ENCODE measurements around the gene KIAA1755.
"Not testable (repeated sequence)": the region's sequence is repeated elsewhere in the genome, so short reads cannot be mapped to it uniquely, and the experiment has no call there.

The KIAA1755 gene

GRCh38 chr20:38286586-38287531 is 26.3 kb upstream of the KIAA1755 start:
- no peak for TF ChIP-seq CTCF (IDR thresholded peaks at IDR 0.05; ENCODE audit: extremely low read depth, missing control alignments)
- DNase-seq (ENCODE audit: low spot score) = no peak

DNA sequence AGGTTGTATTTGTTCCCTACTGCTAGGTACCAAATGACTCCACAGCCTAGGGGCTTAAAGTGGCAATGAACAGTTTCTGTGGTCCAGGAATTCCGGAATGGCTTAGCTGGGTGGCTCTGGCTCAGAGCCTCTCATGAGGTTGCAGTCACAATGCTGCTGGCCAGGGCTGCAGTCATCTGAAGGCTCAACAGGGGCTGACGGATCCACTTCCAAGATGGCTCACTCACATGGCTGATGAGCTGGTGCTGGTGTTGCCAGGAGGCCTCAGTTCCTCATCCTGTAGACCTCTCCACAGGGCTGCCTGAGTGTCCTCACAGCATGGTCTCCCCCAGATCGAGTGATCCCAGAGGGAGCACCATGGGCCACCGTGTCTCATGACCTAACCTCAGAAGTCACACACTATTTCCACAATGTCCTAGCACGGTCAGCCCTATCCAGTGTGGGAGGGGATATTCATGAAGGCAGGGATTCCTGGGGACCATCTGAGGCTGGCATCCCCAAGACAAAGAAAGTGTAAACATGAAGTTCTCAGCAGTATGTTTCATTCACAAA is 24.4 kb upstream of the KIAA1755 start:
- no peak for TF ChIP-seq CTCF (IDR thresholded peaks at IDR 0.05; ENCODE audit: extremely low read depth, missing control alignments)
- DNase-seq (ENCODE audit: low spot score) = no peak

DNA sequence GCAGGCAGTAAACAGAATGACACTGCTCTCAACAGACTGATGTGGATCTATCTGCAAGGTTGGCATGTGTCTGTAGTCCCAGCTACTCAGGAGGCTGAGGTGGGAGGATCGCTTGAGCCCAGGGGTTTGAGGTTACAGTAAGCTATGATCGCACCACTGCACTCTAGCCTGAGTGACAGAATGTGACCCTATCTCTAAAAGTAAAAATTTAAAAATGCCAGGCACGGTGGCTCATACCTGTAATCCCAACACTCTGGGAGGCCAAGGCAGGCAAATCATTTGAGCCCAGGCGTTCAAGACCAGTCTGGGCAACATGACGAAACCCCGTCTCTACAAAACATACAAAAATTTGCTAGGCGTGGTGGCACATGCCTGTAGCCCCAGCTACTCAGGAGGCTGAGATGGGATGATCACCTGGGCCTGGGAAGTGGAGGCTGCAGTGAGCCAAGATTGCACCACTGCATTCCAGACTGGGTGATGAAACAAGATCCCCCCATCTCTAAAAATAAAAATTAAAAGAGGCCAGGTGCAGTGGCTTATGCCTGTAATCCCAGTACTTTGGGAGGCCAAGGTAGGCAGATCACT is 23.6 kb upstream of the KIAA1755 start:
- DNase-seq (ENCODE audit: low spot score) = not testable (repeated sequence)

- TF ChIP-seq CTCF (IDR thresholded peaks at IDR 0.05; ENCODE audit: extremely low read depth, missing control alignments) = no peak
- DNase-seq (ENCODE audit: low spot score) = no peak
Observed at GRCh38 chr20:38283236-38283635, 22.7 kb upstream of the KIAA1755 start.

GRCh38 chr20:38281176-38281915 is 20.8 kb upstream of the KIAA1755 start:
- not testable (repeated sequence) for DNase-seq (ENCODE audit: low spot score)

DNA sequence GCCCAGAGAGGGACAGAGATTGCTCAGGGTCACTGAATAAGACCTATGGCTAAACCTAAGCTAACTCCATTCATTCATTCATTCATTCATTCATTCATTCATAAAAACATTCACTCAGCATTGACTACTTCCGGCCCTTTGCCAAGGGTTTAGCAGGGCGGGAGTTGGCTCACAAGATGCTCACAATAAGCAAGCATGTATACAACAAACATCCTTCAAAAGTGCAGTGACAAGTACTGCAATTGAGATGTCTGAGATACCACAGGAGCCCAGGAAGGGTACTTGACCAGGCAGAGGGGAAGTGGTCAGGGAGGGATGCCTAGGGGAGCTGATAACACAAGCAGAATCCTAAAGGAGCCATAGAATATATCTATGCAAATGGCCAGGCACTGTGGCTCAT is 18.2 kb upstream of the KIAA1755 start:
- DNase-seq (ENCODE audit: low spot score) = no peak
- no peak for TF ChIP-seq CTCF (IDR thresholded peaks at IDR 0.05; ENCODE audit: extremely low read depth, missing control alignments)

GRCh38 chr20:38278131-38278530 is 17.6 kb upstream of the KIAA1755 start:
- no peak for TF ChIP-seq CTCF (IDR thresholded peaks at IDR 0.05; ENCODE audit: extremely low read depth, missing control alignments)
- no peak for DNase-seq (ENCODE audit: low spot score)

DNA sequence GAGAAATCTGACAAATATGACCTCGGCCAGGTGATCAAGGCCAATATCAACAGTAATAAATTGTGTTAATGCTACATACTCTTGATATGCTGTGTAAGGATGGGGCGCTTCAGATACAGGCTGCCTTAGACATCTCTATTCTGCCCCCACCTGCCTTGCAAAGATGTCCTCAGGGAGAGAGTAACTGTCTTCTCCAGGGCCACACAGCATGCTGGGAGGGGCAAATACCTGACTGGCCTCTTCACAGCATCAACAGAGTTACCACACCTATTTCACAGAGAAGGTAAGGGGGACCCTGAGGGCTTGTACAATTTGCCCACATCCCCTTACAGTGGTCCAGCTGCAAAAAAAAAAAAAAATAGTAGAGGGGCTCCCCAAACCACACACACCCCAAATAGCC is 17.2 kb upstream of the KIAA1755 start:
- no peak for TF ChIP-seq CTCF (IDR thresholded peaks at IDR 0.05; ENCODE audit: extremely low read depth, missing control alignments)
- DNase-seq (ENCODE audit: low spot score) = no peak
